GM23338 (cell line): ENCODE results near the gene PARD3. TPM values are rescaled to one million over a fixed set of nuclear protein-coding genes. Genes with fewer than 3 reads are reported as not detected.

ENCODE experiments used
- ATAC-seq: fragments of 200-7000 bp; cut with Tn5 transposase; 3 replicates; pipeline ENCODE4 v1.9.1; 2020
- DNase-seq: peaks from one replicate; pipeline ENCODE4 v3.0.0-alpha.2; 2015; ENCODE audit warnings: low spot score
- H2AFZ ChIP-seq: fragments of 200-600 bp; sonication (generic); 2 replicates; pipeline ENCODE4 v1.8.0; 2016; ENCODE audit warnings: antibody characterized with exemption, mild to moderate bottlenecking, moderate library complexity
- H3F3A ChIP-seq: fragments of 200-600 bp; sonication (generic); replicated peaks from 2 replicates; pipeline ENCODE4 v1.8.0; 2017; ENCODE audit warnings: antibody characterized with exemption, mixed run types, low read depth
- H3K27ac ChIP-seq: fragments of 200-600 bp; sonication (generic); 2 replicates; pipeline ENCODE4 v1.6.1; 2016; ENCODE audit warnings: low read depth
- H3K27me3 ChIP-seq: fragments of 200-600 bp; sonication (generic); 2 replicates; pipeline ENCODE4 v1.8.0; 2016; ENCODE audit warnings: mild to moderate bottlenecking, mixed run types, moderate library complexity; ENCODE audit not compliant: insufficient read depth
- H3K36me3 ChIP-seq: fragments of 200-600 bp; sonication (generic); 2 replicates; pipeline ENCODE4 v1.8.0; 2016; ENCODE audit warnings: mild to moderate bottlenecking; ENCODE audit not compliant: insufficient read depth
- H3K4me1 ChIP-seq: fragments of 200-600 bp; sonication (generic); 2 replicates; pipeline ENCODE4 v1.8.0; 2016; ENCODE audit warnings: mild to moderate bottlenecking, moderate library complexity; ENCODE audit not compliant: insufficient read depth
- H3K4me2 ChIP-seq: fragments of 200-600 bp; sonication (generic); 2 replicates; pipeline ENCODE4 v1.7.1; 2017; ENCODE audit warnings: mixed run types
- H3K4me3 ChIP-seq: fragments of 200-600 bp; sonication (generic); 2 replicates; pipeline ENCODE4 v1.6.1; 2016; ENCODE audit warnings: mixed run types
- H3K79me2 ChIP-seq: fragments of 200-600 bp; sonication (generic); replicated peaks from 2 replicates; pipeline ENCODE4 v1.8.0; 2017; ENCODE audit warnings: mild to moderate bottlenecking; ENCODE audit not compliant: insufficient read depth
- H3K9me2 ChIP-seq: fragments of 200-600 bp; sonication (generic); 2 replicates; pipeline ENCODE4 v1.8.0; 2017; ENCODE audit not compliant: insufficient read depth
- H4K20me1 ChIP-seq: fragments of 200-600 bp; sonication (generic); replicated peaks from 2 replicates; pipeline ENCODE4 v1.8.0; 2017; ENCODE audit warnings: mild to moderate bottlenecking; ENCODE audit not compliant: insufficient read depth
- H3K27ac Mint-ChIP-seq: 2 replicates; pipeline ENCODE4 v1.8.0; 2020; ENCODE audit warnings: inconsistent platforms, mild to moderate bottlenecking, moderate library complexity, mixed read lengths
- H3K27me3 Mint-ChIP-seq: 3 replicates; pipeline ENCODE4 v1.8.0; 2022; ENCODE audit warnings: low read depth, mild to moderate bottlenecking, moderate library complexity, mixed read lengths, inconsistent platforms; ENCODE audit not compliant: insufficient read depth, poor library complexity
- H3K36me3 Mint-ChIP-seq: 3 replicates; pipeline ENCODE4 v1.8.0; 2021; ENCODE audit warnings: low read depth, mild to moderate bottlenecking, inconsistent platforms, moderate library complexity, mixed read lengths
- H3K4me1 Mint-ChIP-seq: 3 replicates; pipeline ENCODE4 v1.8.0; 2020; ENCODE audit warnings: mild to moderate bottlenecking, inconsistent platforms, mixed read lengths
- H3K4me3 Mint-ChIP-seq: 3 replicates; pipeline ENCODE4 v1.8.0; 2021; ENCODE audit warnings: moderate library complexity, mild to moderate bottlenecking, inconsistent platforms, mixed read lengths
- H3K9me3 Mint-ChIP-seq: 3 replicates; pipeline ENCODE4 v1.8.0; 2020; ENCODE audit warnings: moderate library complexity, mild to moderate bottlenecking, inconsistent platforms, mixed read lengths
- CREB1 ChIP-seq: fragments of 250-450 bp; sonication (Bioruptor Pico); IDR thresholded peaks from 2 replicates; pipeline ENCODE4 v1.5.0; 2020; ENCODE audit warnings: low read depth, mild to moderate bottlenecking, moderate library complexity
- CTCF ChIP-seq, 2 experiments: fragments of 200-600 bp in 1 of 2; sonication (generic) in 1 of 2; conservative IDR thresholded peaks; 2 replicates each; pipeline versions ENCODE4 v1.5.1 to v1.6.1; 2016 to 2017; ENCODE audit warnings: antibody characterized with exemption in 2 of 2, low read depth in 2 of 2, mild to moderate bottlenecking in 2 of 2, moderate library complexity in 1 of 2
- ETS1 ChIP-seq: IDR thresholded peaks from 2 replicates; pipeline ENCODE4 v1.6.1; 2016; ENCODE audit warnings: antibody characterized with exemption
- EZH2 ChIP-seq: fragments of 200-600 bp; sonication (generic); IDR thresholded peaks from one replicate; pipeline ENCODE4 v1.8.0; 2017; ENCODE audit warnings: antibody characterized with exemption, mild to moderate bottlenecking, low read depth; ENCODE audit not compliant: unreplicated experiment
- EZH2phosphoT487 ChIP-seq: fragments of 200-600 bp; sonication (generic); IDR thresholded peaks from one replicate; pipeline ENCODE4 v1.8.1; 2018; ENCODE audit warnings: antibody characterized with exemption; ENCODE audit not compliant: unreplicated experiment
- NANOG ChIP-seq: IDR thresholded peaks from 2 replicates; pipeline ENCODE4 v1.6.1; 2016; ENCODE audit warnings: antibody characterized with exemption, borderline replicate concordance
- POLR2AphosphoS5 ChIP-seq: IDR thresholded peaks from 2 replicates; pipeline ENCODE4 v1.6.1; 2016; ENCODE audit warnings: antibody characterized with exemption, low read depth
- REST ChIP-seq: IDR thresholded peaks from one replicate; pipeline ENCODE4 v1.6.1; 2018; ENCODE audit warnings: antibody characterized with exemption; ENCODE audit not compliant: unreplicated experiment
- STAT1 ChIP-seq: IDR thresholded peaks from one replicate; pipeline ENCODE4 v1.6.1; 2016; ENCODE audit warnings: antibody characterized with exemption; ENCODE audit not compliant: unreplicated experiment
- ZNF114 ChIP-seq: fragments of 250-450 bp; sonication (Bioruptor Pico); IDR thresholded peaks from 2 replicates; pipeline ENCODE4 v1.5.0; 2020; ENCODE audit warnings: mild to moderate bottlenecking, moderate library complexity
- ZNF331 ChIP-seq: fragments of 250-450 bp; sonication (Bioruptor Pico); IDR thresholded peaks from 2 replicates; pipeline ENCODE4 v1.5.0; 2020; ENCODE audit warnings: low read depth, mild to moderate bottlenecking, moderate library complexity
- polyA plus RNA-seq: library from polyadenylated mRNA; unstranded; fragments of >200 nt; fragmentation: Nextera tagmentation; extraction: Ambion mirVana; gene quantifications from 2 replicates; pipeline ENCODE4 v1.2.1, GENCODE V29; 2016
- total RNA-seq: library from RNA; depleted of rRNA; stranded (reverse); fragments of >200 nt; shearing (Covaris generic); gene quantifications from 2 replicates; pipeline ENCODE4 v1.2.3, GENCODE V29; 2014

Gene PARD3
- total and polyA plus RNA-seq, 2 experiments from 2014 or later: 30.2 to 51.4 TPM

- TF ChIP-seq POLR2AphosphoS5: no peak
- no peak for TF ChIP-seq ZNF331 (CRISPR knock-in tag)
- no peak for TF ChIP-seq EZH2phosphoT487
- TF ChIP-seq EZH2: no peak
- no peak for TF ChIP-seq STAT1
- no peak for TF ChIP-seq REST
- TF ChIP-seq ETS1: no peak
- no peak for TF ChIP-seq CREB1 (CRISPR knock-in tag)
- TF ChIP-seq NANOG: no peak
- no peak for TF ChIP-seq CTCF (conservative IDR thresholded peaks at IDR 0.05; ENCODE audit: low read depth in 2 of 2)
- TF ChIP-seq ZNF114: no peak
Observed at GRCh38 chr10:34644224-34644623, 170.9 kb downstream of the PARD3 start (continued).

- H3K27me3 Mint-ChIP-seq: peaks cover 2% of the 10 kb centered on the region
- no peak overlapping the region for H3K4me2 ChIP-seq
- no peak overlapping the region for H3K27ac Mint-ChIP-seq
- H3K27ac ChIP-seq: no peak overlapping the region
- H4K20me1 ChIP-seq: no peaks in the 10 kb centered on the region
- no peak for ATAC-seq
- H3K4me1 Mint-ChIP-seq: peaks cover 28% of the 10 kb centered on the region
- H3K9me3 Mint-ChIP-seq: no peaks in the 10 kb centered on the region
- H3K36me3 Mint-ChIP-seq: no peaks in the 10 kb centered on the region
- no peak overlapping the region for H3K4me3 ChIP-seq
- H3F3A ChIP-seq: no peaks in the 10 kb centered on the region
- H2AFZ ChIP-seq: no peak overlapping the region
- no peaks in the 10 kb centered on the region for H3K27me3 ChIP-seq
- no peak for DNase-seq
- H3K36me3 ChIP-seq: no peaks in the 10 kb centered on the region
- H3K4me1 ChIP-seq: peaks cover 12% of the 10 kb centered on the region; the same call in 1 of the 2 replicates
- H3K4me3 Mint-ChIP-seq: no peak overlapping the region
- no peaks in the 10 kb centered on the region for H3K9me2 ChIP-seq
- peaks cover 53% of the 10 kb centered on the region for H3K79me2 ChIP-seq
- no peak for TF ChIP-seq ETS1
- TF ChIP-seq ZNF331 (CRISPR knock-in tag): no peak
- TF ChIP-seq STAT1: no peak
- TF ChIP-seq NANOG: no peak
- TF ChIP-seq EZH2phosphoT487: no peak
- no peak for TF ChIP-seq EZH2
- TF ChIP-seq CTCF (conservative IDR thresholded peaks at IDR 0.05; ENCODE audit: low read depth in 2 of 2): no peak
- TF ChIP-seq CREB1 (CRISPR knock-in tag): no peak
Observed at GRCh38 chr10:34643620-34644019, 171.5 kb downstream of the PARD3 start.
